Erythroblast (primary cell): ENCODE data around the gene ZNF716.

Experiments used
- GATA1 ChIP-seq: IDR thresholded peaks from 2 replicates; pipeline ENCODE4 v1.6.1; 2011; ENCODE audit warnings: low read depth, mild to moderate bottlenecking, control low read depth, low read length, moderate library complexity
- POLR2A ChIP-seq: IDR thresholded peaks from 2 replicates; pipeline ENCODE4 v1.6.1; 2011; ENCODE audit warnings: mild to moderate bottlenecking, low read length

DNA sequence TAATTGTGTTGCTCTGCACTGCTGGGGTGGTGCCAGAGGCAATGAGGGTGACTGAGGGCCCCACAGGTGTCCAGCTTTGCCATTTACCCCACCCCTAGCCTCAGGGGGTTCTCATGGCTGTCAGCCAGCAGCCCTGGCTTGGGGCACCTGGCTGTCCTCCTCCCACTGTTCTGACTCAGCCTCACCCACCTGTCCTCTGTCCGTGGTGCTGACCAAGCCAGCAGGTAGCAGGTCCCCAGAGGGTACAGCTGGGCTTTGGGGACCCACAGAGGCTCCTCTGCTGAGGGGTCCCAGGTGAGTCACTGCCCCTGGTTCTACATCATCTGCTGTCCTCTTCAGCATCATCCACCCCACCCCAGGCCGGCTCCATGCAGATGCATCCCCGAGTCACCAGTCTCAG lies 32.2 kb upstream of the ZNF716 start:
- TF ChIP-seq POLR2A (no peak), GATA1 (no peak)
